Activated CD4-positive, CD25-positive, alpha-beta regulatory T cell treated with anti-CD3 and anti-CD28 coated beads, Interleukin-2, amount 50 U/mL, for 24 hours (primary cell): ENCODE data around the gene DBN1.
"Not testable (repeated sequence)": the region's sequence is repeated elsewhere in the genome, so short reads cannot be mapped to it uniquely, and the experiment has no call there.

ENCODE experiments used
- ATAC-seq, 2 donors: fragments of 150-1000 bp; cut with Tn5 transposase; one replicate each; pipeline ENCODE4 v1.10.0; 2021; ENCODE audit warnings: mild to moderate bottlenecking in 1 of 2, moderate library complexity in 1 of 2

Gene DBN1

DNA sequence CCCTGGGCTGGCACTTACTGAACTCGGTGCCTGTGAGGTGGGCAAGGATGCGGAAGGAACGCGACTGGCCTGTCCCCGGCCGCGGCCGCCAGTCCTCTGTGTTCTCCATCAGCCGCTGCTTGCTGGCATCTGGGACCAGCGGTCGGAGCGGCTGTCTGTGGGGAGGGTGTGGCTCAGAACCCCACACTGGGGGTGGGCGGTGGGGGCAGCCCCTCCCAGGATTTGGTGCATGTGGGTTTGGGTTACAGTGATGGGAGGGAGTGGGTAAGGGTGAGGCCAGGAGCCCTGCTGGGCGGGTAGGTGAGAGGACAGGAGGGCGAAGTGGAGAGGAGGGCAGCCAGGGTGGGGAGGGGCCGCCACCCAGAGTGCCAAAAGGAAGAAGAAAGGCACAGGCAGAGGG, 17.6 kb upstream of the DBN1 start:
- ATAC-seq, result no peak

DNA sequence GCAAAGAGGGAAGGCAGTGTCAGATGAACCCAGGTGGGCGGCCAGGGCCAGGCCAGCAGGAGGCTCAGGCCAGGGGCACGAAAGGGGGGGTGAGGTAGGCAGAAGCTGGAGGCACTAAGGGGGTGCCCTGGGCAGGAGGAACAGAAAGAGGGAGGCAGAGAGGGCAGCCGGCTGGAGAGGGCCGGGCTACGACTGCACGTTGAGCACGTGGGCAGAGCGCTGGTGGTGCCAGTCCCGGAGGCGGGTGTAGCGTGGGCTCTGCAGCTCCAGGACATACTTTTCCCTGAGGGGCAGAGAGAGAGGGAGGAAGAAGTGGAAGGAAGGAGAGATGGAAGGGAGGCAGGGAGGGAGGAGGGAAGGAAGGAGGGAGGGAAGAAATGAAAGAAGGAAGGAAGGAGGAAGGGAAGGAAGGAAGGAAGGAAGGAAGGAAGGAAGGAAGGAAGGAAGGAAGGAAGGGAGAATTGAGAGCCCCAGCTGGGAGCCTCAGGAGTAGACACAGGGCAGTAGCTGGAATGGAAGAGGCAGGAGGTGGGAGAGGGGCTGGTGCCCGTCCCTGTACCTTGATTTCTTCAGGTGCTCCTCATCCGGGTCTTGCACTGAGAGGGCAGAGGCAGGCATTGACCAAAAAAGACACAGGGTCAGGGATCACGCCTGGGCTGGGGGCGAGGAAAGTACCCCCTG, 17.0 kb upstream of the DBN1 start:
- ATAC-seq, result no peak

DNA sequence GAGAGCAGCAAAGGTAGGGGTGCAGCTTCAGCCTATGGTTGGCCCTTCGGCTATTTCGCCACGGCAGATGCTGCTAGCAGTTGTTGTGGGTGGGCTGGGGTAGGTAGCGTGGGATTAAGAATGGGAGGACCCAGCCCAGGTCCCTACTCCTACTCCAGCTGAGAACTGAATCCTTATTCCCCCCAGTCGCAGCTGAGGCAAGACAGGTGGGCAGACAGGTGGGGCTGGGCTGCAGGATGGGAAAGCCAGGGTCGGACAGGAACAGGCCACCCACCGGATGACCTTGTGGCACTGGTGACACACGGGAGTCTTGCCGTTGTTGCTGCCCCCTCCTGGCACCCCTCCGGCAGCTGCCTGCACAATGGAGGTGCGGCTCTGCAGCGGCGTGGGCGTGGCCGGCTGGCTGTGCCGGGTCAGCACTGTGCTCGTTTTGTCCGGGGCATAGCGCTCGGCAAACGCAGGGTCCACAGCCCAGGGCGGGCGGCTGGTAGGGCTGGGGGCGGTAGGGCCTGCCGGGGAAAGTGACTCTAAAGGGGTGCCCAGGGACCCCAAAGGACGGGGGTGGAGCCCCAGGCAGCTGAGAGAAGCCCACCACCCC, 15.8 kb upstream of the DBN1 start:
- ATAC-seq, result no peak

DNA sequence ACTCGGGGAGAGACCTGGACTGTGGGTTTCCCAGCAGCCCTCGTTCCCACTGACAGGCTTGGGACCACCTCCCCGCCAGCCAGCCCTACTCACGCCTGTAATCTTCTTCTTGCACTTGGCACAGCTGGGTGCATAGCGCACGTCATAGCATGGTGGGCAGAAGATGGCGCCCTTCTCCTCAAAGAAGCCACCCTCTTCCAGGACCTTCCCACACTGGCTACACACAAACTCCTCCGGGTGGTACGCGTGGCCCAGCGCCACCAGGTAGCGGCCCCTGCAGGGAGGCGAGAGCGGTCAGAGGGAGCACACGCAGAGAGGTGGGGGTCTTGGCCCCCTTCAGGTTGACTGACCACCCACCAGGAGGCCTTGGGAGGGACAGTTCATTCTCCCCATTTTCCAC, 14.5 kb upstream of the DBN1 start:
- no peak for ATAC-seq

DNA sequence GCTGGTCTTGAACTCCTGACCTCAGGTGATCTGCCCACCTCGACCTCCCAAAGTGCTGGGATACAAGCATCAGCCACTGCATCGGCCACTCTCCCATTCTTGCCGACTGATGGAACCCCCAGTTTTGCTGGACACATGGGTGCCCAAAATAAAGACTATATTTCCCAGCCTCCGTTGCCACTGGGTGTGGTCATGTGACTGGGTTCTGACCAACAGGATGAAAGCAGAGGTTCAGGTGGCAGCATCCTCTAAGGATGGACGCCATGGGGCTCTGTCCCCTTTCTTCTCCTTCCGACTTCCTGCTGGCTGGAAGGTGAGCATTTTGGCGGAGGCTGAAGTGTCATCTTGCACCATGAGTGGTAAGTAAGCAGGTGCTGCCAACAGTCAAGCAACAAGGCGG, 13.7 kb upstream of the DBN1 start:
- no peak for ATAC-seq

DNA sequence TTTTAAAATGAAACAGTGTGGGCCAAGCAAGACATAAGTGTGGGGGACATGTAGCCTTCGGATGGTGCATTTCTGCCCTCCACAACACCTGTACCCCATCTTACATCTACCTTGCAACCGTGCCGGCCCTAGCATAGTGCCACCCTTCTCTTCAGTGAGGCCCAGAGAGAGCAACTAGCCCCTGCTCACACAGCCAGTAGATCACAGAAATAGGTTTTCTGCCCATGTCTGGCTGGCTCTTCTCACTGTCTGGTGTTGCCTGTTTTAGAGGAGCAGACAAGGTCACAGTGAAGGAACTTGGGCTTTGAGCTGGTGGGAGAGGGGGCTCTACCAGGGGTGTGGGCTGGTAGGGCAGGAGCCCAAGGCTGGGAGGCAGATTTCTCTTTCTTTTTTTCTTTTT, 12.8 kb upstream of the DBN1 start:
- ATAC-seq, result no peak

DNA sequence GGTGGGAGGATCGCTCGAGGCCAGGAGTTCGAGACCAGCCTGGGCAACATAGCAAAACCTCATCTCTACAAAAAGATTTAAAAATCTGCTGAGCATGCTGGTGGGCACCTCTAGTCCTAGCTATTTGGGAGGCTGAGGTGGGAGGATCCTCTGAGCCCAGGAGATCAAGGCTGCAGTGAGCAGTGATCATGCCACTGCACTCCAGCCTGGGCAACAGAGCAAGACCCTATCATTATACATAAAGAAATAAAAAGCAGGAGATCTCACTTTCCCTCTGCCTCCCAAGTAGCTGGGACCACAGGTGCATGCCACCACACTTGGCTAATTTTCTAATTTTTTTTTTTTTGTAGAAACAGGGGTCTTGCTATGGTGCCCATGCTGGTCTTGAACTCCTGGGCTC, 12.3 kb upstream of the DBN1 start:
- ATAC-seq, result not testable (repeated sequence)

DNA sequence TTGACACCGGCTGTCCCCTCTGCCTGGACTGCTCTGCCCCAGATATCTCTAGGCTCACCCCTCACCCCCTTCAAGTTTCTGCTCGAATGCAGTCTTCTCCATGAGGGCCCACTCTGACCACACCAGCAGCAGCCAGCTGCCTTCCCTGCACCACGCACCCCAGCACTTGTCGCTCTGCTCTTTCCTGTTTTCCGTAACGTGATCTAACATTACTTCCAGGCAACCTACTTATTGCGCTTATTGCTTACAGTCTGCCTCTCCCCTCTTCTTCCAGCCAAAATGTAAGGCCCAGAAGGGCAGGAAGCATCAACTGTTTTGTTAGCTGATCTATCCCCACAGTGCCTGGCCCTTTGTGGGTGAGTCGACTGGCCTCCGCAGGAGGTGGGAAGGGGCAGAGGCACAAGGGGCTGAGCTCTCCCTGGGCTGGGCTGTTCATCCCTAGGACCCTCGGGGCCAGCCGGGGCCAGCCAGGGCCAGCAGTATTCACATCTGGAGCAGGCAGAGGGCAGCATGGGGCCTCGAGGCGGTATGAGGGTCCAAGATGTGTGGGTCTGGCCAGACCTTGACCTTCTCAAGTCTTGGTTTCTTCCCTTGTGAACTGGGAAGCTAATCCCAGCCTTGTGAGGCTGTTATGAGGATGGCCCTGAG, 11.6 kb upstream of the DBN1 start:
- ATAC-seq, result no peak

DNA sequence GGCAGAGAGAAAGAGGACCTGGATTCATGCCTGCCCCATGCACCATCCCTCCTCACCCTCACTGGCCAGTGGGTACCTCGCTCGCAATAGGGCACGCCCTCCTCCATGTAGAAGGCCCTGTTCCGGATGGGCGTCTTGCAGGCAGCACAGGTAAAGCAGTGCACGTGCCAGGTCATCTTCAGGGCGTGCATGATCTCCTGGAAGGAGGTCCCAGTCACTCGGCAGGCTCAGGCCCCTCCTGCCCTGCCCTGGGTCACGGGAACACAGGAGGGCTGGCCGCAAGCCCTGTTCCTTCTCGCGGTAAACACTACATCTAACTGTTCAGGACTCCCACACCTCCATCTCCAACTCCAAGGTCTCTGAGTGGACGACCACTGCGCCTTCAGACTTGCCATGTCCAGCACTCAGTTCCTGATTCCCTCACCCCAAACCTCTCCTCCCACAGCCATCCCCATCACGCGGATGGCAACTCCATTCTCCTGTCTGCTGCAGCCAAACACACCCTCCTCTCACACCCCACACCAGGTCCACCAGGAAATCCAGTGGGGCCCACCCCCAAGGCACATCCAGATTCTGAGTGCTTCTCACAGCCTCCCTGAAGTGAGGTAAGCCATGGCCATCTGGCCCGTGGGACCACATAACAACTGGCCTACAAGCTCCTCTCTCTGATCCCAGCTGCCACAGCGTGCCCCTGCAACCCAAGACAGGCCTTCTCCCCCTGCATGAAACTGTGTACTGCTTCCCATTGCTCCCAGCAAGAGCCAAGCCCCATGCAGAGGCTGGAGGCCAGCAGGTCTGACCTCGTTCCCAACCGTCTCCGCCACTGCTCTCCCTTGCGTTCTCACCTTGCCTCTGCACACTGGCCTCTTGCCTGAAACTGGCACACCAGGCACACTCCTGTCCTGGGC, 10.8 kb upstream of the DBN1 start:
- no peak for ATAC-seq

DNA sequence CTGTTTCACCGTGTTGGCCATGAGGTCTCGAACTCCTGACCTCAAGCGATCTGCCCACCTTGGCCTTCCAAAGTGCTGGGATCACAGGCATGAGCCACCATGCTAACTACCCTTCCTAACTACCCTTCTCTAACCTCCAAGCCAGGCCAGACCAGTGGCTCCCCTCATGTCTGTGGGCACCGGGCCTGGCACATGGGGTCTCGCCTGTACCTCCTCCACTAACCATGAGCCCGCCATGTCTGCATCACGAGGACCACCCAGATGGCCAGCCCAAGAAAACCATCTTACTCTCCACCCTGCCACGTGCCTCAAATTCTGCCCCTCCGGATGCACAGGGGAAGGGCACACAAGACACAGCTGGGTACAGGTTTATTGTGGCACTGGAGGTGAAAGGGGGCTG, 9.6 kb upstream of the DBN1 start:
- no peak for ATAC-seq

DNA sequence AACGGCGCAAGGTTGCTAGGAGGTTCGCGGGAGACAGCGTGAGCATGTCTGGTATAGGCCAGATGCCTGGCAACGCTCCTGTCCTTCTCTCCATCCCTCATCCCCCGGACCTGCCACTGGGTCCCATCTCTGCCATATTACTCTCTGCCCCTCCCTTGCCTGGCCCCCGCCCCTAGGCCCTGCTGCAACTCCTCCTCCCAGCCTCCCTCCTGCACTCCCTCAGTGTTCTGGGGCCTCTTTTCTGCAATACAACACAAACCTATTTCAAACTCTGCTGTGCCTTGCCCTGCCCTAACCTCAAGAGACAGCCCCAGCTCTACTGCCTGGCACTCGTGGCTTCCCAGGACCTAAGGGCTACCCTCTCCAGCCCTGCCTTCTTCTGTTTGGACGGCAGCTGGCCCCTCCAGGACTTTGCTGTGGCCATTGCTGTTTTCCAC, 8.9 kb upstream of the DBN1 start:
- no peak for ATAC-seq

DNA sequence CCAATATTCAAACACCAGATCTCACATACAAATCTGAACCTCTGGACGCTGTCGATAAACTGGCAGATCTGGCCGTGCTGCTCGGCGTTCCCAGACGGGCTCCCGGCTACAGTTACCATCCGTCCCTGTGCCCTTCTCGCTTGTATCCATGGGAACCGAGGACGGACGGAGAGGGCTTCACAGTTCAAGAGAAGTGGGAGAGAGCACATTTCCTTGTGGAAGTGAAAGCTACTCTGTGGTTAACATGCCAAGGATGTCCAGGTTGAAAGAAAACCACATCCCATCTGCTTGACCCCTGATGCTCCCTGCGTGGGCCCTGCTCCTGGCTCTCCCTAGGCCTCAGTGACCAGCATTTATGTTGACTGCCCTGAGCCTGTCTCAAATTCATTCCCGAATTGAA, 6.3 kb upstream of the DBN1 start:
- no peak for ATAC-seq

DNA sequence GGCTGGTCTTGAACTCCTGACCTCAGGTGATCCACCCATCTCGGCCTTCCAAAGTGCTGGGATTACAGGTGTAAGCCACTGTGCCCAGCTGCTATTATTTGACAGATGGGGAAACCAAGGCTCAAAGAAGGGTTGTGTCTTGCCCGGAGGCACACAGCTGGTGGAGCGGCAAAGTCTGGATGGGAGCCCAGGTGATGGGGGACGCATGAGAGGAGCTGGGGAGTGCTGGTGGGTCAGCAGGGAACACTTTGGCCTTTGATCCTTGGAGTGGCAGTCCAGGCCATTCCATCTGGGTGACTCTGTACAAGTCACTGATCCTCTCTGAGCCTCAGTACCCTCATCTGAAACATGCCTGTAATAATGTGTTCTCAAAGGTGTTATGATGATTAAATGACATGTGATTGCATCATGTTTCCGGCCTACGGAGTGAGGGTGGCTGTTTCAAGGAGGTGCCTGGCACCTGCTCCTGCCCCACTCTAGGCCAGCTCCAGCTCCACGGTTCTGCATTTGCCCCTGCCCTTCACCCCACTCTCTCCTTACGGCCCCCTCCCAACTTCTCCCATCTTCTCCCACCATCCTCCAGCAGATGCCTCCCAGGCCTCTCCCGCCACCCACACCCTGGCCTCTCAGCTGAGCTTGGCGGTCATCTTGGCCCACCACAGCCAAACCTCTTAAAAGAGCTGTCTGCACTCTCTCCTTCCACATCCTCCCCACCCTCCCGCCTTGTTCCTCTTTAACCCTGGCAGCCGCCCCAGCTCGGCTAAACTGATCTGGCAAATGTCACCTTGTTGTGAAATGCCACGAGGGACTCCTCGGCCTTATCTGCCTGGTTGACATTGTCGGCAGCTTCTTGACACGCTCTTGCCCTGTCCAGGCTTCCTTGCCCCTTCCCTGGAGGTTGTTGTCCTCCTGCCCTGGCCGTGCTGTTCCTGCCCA, 5.5 kb upstream of the DBN1 start:
- ATAC-seq, result peak; percentile 80 to 83

DNA sequence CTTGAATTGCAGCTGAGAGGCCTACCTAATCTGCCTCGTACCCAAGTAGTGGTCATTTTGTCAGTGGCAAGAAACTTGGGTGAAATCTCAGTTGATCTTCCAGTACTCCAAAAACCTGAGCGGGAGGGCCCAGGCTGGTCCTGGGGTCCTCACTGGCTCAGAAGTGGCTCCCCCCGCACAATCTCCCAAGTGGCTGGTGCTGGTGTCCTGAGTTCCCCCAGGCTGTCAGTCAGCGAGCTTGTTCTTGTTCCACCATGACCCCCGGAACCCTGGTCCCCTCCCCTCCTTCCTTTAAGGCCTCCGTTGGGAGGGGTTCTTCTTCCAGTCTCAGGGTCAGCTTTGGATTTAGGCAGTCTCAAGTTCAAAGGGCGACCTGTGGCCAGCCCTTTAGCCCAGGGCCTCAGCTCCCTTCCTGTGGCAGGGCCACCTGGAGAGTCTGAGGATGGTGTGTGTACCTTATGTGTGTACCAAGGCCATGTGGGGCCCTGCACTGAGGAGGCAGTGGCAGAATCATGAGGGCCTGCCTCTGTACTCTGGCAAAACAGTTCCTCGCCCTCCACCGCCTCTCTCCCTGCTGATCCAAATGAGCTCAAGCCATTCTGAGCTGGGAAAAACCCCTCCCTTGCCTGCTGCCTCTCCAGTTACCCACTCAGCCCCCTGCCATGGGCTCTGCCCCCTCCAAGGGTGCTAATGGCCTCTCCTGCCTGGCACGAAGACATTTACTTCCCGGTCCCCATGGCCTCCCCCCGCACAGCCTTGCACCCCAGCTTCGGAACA, 4.5 kb upstream of the DBN1 start:
- ATAC-seq, result no peak

DNA sequence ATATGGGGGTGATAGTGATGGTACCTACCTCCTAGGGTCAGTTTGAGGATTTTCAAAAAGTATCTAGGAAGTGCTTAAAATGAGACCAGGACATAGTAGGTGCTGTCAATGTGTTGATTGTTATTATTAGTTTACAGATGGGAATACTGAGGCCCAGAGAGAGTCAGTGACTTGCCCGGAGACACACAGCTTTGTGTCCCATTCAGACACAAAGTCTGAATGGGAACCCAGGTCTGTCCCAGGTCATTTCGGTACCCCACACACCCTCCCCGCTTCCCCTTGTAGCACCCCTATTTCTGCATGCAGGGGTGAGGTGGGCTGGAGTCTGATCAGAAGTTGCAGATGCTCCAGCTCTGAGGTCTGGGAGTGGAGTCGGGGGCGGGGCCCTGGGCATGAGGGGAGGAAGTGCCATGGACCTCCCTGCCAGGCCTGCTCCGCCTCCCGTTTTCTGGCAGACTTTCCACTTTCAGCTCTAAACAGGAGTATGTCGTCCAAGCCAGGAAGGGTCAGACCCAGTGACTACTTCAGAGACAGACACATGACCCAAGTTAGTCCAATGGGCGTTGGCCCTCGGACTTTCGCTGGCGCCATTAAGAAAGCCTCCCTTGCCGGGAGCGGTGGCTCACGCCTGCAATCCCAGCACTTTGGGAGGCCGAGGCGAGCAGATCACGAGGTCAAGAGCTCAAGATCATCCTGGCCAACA, 3.2 kb upstream of the DBN1 start:
- ATAC-seq, result no peak

DNA sequence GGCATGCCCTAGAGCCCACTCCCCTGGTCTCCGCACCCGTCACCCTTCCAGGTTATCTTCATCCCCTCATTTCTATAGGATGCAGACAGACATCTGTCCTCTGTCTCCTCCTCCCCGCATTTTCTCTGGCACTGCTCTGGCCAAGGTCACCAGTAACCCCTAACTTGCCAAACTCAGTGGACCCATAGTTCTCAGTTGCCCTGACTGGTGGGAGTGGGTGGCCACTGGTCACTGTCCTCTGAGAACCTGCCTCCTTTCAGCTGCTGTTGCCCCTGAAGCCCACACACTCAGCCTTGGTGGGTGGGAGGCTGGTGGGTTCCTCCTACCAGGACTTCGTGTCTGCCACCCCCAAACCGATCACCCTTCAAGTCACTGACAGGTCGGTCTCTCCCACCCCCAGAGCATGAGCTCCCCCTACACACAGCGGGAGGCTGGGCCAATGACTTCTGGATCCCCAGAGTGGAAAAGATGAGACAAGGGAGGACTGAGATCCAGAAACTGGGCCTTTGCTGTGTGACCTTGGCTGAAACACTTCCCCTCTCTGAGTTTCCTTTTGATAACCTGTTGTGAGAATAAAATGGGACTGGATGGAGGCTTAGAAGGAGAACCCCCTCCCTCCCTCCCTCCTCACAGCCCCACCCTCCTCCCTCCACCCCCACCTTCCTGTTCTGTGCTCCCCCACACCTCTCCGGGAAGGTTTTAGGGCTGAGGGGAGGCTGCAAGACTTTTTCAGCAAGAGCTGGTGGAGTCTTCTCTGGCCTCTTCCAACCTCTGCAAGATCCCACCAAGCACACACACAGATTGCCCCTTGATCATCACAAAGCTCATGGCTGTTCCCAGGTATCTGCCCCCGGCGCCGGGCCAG, 2.4 kb upstream of the DBN1 start:
- no peak for ATAC-seq

DNA sequence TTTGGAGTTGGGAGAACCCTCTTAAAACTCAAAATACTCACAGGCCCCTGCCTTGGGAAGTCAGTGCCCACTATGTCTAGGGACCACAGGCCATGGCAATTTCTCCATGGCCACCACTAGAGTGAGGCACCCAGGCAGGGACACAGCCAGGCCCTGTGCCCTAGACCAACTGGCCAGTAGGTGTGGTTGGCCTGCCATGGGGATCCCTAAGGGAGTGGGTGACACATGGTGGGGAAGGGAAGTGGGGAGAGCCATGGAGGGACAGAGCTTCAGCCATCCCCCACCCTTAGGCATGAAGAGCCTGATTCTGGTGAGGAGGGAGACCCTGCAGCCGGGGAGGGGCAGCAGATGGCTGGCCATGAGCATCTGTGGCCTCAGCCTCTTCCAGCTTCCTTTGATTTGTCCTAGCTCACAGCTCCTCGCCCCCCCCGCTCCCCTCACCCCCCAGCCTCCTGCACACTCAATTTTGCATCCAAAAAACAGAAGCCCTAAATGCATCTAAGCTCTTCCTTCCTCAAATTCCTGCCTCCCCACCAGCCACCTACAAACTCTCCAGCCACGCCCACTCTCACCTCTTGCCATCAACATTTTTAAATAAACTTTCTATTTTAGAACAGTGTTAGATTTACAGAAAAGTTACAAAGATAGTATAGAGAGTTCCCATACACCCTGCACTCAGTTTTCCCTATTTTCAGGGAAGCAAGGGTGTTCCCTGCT, 1.6 kb upstream of the DBN1 start:
- ATAC-seq, result no peak

DNA sequence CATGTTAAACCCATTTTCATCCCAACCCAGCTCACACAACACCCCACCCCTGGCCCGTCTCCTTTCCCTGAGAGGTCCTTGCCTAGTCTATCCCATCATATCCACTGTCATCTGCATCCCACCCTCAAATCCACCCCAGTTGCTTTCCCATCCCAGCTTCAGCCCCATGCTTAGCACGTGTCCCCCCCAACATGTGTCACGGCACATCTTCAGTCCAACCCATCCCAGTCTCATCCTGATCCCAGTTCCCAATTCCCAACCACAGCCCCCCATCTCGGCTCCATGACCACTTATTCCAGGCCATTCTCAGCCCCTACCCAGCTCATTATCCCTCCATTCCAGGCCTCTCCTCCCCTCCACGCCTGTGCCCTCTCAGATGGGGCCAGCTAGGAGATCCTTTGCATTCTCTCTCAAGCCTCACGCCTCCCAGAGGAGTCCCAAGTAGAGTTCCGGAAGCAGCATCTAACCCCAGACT, 605 bp upstream of the DBN1 start:
- ATAC-seq, result no peak
